GM12891 (cell line): Measurements from ENCODE around the gene NEU4.

Source experiments
- POLR2A ChIP-seq: IDR thresholded peaks from 2 replicates; pipeline ENCODE4 v1.6.1; 2011; ENCODE audit warnings: low read depth, low read length, control low read depth
- TAF1 ChIP-seq: IDR thresholded peaks from 2 replicates; pipeline ENCODE4 v1.6.1; 2011; ENCODE audit warnings: low read depth, low read length, control low read depth

DNA sequence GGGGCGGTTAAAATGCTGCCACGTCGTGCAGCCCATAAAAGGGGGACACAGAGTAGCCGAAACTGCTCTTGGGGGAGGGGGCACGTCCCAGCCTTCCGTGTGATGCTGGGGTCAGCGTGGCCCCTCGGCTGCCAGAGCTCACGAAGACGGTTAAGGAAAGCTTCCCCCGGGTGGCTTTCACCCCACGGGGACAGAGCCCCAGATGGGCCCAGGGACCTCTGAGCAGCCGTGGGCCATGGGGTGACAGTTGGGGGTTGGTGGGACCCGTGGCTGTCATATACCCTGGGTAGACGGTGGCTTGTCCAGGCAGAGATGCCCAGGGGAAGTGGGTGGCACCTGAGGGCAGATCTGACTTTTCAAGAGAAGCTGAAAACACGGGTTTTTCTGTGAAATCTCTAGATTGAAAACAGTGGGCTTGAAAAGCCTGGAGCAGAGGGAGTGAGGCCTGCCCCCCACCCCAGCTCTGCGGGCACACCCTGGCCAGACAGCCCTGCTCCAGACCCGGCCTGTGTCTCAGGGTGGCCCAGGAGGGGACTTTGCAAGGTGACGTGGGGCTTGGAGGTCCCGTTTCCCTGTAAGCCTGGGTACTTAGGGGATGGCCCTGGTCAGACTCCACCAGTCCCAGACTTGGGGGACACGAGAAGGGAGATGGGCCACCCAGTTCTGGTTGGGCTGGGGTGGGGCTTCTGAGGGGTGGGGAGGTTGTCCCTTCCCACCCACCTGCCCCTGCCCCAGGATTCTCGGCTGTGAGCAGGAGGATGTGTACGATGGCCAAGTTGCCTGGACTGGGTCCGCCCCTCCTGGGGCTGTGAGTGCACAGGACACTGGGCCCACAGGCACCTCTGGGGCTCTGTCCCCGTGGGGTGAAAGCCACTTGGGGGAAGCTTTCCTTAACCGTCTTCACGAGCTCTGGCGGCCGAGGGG is 652 bp downstream of the NEU4 start:
- TF ChIP-seq POLR2A (no peak), TAF1 (no peak)
